ENCODE data around the gene CASZ1.

CASZ1 gene

DNA sequence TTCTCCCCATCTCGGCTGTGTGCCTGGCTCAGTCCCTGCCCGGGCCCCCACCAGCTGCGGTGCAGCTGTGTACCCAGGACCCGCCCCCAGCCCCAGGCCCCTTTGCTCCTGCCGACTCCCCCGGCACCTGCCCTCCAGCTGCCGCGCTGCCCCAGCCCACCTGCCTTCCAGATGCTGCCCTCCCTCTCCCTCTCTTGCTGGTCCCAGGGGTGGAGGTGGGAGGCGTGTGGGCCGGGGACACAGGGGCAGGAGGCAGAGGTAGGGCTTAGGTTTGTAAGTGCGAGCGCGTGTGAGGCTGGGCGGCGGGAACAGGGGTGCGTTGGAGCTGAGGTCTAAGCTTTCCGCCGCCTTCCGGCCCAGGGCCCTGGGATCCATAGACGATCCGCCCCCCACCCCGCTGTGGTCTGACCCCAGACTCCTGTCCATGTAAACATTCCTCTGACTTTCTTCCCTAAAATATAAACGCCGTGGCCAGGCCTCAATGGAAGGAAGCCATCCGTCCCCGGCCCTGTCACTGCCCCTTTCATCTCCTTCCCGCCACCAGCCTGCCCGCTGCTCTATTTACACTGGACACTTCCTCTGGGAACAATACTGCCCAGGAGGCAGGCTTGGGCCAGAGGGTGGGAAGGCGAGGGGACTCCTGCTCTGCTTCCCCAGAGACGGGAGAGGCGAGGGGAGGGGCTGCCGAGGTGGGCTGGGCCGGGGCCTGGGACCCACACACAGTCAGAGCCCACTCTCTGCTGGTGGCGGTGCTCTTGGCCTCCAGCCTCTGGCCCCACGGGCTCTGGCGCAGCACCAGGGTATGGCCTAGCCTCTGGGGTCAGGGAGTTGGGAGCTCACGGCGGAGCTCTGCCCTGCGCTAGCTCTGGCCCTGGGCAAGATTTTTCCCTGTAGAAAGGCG, 128.3 kb downstream of the CASZ1 start:
- DNase-seq = no peak

DNA sequence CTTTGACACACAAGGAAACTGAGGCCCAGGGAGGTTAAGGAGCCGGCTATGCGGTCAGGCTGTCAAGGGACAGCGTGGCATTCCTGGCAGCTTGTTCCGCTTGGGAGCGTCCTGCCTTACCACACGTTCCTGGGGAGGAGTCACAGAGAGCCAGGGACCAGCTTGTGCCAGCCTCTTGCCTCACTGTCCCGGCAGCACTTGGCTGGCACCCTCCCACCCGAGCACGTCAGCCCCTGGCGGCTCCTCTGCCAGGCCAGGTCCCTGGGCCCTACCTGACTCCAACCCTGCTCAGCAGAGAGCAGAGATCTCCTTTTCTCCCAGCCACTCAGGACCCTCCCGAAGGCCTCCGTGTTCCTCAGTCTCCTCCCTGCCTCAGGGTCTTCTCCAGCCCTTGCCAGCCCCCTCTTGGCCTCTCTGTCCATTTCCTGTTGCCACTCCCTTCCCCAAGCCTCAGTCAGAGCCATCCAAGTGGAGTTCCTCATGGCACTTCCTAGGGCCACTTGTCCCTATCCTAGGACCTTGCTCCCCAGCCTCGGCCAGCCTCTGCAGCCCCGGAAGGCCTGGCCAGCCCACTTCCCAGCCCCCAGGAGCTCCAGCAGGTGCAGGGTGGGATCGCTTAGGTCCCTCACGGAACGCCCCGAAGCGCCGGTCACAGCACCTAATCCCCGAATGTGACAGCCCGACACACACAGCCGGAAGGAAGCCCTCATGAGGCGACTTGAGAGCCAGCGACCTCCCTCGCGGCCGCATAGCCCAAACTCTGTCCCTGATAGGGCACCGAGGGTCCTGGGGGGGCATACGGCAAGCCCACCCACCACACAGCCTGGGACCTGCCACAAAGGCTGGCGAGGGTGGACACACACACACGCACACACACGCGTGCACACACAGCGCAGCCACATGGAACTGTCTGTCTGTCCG, 130.3 kb downstream of the CASZ1 start:
- DNase-seq = no peak

DNA sequence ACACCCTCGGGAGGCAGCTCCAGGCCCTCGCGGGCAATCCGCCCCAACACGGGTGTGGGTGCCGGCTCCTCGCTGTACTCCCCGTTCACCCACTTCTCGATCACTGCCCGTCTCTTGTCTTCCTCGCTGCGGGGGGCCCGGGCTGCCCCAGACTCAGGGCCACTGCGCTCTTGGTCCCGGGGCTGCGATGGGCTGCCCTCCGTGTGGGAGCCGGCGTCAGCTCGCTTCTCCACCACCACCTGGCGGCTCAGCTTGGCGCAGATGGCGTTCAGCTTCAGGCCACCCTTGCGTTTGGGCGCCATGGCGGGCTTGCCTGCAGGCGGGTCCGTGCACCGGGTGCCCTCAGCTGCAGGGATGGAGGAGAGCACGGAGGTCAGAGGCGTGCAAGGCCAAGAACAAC, 131.2 kb downstream of the CASZ1 start:
- DNase-seq = no peak

DNA sequence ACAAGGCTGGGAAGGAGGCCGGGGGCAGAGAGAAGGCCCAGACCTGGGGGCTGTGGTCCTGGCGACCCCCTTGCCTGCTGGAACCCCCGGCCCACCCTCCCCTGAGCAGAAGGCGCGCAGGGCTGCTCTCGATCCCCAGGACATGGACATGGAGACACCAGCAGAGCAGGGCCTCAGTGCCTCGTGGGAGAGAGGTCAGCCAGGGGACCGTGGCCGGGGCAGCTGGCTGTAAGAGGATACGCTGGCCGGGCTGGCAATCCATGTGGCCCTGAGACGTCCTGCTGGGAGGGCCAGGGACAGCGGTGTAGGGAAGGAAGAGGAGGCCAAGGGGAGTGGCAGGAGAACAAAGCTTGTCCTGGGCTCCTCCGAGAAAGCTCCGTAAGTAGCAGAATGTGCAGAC, 132.2 kb downstream of the CASZ1 start:
- no peak for DNase-seq

DNA sequence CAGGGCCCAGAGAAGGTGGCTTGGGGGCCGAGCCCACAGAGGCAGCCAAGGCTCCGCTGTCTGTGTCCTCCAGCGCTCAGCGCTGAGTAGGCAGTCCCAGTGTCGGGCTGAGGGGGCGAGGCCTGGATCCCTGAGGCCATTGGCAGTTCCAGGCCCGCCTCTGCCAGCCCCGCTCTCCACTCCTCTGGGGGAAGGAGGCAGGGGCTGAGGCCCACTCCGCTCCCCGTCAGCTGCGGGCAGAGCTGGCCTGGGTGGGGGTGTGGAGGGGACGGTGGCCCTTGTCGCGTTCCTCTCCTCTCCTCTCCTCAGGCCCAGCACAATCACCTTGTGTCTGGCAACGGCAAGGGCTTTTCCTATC, 132.8 kb downstream of the CASZ1 start:
- no peak for DNase-seq

DNA sequence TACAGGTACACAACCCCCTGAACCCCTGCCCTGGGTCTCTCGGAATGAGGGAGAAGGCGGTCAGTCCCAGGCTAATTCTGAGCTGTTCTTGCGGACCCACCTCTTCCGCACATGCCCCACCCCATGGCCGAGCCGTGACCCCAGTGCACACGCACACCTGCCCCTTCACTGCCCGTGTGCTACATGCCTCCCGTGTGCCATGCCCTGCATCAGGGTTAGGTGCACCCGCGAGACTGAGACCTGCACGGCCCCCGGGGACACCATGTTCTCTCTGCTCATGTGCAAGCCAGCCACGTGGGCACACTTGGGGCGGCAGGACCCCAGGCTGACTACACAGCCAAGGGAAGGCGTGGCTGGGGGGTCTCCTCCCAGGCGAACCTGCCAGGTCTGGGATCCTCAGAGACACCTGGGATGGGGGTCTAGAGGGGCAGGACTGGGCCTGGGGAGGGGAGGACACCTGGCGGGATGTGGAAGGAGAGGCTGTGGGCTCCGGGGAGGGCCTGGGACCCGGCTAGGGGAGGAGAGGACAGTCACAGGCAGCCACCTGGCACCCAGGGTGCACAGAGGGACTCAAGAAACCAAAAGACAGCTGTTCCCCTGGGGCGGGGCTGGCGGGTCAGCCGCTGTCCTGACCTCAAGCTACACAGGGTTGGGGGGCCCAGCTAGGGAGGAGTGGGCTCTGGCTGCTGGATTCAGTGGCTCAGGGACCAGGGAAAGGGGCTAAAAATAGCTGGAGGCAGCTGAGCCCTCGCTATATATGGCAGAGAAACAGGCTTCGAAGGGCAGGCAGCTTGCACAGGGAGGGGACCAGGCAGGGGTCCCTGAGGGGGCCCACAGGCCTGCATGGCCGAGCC, 133.4 kb downstream of the CASZ1 start:
- no peak for DNase-seq

DNA sequence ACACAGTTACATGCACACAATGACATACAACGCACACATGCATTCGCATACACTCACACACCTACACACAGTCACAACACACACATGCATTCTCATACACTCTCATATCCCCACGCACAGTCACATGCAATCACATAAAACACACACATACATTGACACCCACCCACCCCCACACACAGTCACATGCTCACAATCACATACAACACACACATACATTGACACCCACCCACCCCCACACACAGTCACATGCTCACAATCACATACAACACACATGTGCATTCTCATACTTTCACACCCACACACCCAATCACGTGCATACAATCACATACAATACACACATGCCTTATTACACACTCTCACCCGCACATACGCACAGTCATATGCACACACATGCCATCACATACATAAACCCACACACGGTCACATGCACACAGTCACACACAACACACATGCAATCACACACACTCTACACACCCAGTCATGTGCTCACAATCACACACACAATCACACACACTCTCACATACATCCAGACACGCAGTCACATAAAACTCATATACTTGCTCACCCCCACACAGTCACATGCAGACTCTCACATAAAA, 134.3 kb downstream of the CASZ1 start:
- no peak for DNase-seq

DNA sequence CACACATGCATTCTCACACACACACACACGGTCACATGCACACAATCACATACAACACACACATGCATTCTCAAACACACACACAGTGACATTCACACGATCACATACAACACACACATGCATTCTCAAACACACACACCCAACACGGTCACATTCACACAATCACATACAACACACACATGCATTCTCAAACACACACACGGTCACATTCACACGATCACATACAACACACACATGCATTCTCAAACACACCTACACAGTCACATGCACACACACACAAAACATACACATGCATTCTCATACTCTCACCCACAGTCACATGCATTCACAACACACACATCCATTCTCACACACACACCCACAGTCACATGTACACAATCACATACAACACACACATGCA, 135.0 kb downstream of the CASZ1 start:
- no peak for DNase-seq

DNA sequence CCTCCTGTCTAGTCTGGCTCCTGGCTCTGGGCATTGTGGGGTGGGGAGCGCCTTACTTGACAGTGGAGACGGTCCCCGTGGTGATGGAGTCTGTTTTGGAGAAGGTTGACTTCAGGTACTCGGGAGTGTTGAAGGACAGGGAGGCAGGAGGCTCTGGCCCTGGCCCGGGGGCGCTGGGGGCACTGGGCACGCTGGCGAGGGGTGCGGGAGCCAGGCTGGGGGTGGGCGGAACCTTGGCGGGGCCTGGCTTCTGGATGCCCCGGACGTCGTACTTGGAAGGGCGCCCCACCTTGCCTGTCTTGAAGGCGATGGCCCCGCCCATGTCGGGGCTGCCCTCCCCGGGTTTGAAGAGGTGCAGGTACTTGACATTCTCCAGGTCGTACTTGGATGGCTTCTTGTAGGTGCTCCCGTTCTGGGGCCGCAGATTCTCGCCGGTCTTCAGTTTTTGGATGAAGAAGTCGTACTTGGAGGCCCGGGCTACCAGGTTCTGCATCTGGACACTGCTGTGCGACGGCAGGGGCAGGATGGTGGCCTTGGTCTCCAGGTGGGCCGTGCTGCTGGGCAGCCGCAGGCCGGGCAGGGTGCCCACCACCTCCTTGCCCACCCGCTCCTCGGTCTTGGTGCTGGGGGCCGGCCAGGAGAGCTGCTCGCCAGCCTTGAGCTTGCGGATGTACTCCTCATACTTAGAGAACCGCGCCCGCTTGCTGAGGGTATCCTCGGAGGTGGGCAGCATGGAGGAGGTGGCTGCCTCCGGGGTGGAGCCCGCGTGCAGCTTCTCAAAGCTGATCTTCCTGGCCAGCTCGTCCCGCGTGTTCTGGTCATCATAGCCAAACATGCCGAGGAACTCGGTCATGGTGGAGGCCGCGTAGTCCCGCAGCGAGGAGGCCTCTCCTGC, 136.6 kb downstream of the CASZ1 start:
- DNase-seq = no peak

DNA sequence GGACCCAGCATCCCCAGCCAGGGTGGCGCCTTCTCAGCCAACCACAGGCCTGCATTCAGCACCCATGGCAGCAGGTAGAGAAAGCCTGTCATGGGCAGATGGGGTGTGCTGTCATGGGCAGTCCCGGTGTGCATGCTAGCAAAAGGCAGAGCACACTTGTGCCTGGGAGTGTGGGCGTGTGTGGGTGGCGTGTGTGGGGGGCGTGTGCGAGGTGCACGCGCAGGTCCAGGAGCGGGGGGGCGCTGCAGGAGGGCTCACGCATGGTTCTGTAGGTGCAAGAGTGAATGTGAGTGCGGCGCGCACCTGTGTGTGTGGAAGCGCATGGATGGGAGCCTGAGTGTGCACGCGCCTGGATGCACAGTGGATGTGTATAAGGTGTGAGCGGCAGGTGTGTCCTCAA, 137.2 kb downstream of the CASZ1 start:
- no peak for DNase-seq

DNA sequence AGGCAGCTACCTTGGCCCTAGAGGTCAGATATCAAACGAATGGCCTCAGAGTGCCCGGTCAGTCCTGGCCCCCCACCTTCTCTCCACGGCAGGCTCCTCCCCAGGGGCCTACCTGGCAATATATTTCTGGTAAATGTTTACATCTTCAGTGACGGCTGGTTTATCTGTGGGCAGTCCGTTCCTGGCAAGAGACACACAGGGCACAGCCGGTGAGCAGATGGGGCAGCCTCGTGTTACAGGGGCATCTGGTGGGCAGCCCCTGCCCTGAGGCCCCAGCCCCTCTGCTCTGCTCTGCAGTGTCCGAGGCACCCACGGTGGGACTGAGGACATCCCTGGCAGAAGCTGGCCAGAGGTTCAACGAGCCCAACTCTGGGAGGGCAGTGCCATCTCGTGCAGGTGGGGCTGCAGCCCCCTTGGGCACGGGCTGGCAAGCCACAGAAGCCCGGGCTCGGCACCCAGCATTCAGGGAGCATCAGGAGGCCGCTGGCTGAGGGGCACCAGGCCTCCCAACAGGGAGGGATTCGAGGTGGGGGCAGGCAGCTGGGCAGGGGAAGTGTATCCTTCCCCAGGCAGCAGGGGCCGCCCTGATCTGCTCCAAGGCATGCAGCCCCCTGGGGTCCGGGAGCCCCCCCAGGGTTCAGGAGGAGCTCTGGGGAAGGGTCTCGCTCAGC, 137.9 kb downstream of the CASZ1 start:
- no peak for DNase-seq

DNA sequence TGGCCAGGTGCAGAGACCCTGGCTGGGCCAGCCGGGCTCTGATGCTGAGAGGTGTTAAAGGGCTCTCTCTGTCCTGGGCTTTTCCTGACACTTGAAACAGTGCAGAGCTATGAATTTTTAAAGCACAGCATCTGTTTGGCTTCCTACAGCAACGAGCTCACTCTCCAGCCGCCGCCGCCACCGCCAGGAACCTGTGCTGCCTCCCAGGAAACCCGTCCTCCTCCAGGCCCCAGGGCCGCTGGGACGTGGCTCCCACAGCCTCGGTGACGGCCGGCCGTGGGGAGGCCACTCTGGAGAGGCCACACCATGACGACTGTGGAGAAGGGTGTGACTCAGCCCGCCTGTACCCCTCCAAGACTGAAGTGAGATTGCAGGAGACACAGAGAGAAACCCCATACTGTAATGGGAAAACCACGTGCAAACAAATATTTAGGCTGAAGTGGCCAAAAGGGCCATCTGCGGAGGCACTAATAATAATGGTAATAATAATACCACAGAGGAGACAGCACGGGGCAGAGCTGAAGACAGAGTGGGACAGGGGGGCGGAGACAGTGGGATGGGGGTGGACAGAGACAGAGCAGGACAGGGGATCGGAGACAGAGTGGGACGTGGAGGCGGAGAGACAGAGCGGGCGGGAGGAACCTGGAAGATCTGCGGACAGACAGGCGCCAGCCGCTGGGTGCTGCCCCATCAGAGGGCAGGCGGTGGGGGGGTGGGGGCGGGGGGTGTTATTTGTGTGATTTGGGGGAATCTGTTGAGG, 139.2 kb downstream of the CASZ1 start:
- no peak for DNase-seq

DNA sequence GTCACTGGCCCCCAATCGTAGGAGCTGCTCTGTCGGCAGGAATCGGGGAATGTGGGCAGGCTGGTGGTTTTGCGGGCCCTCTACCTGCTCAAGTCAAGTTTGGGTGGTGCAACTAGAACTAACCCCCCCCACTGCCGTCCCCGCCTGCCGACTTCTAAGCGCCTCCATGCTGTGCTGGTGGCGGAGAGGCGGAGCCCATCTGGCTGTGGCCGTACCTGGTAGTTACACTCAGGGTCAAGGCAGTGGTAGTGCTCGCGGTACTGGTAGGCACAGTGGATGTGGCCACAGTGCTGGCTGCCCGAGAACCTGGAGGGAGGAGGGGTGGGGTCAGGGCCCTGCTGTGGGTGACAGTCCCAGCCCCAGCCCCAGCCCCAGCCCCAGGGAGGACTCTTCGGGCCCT, 140.0 kb downstream of the CASZ1 start:
- no peak for DNase-seq

DNA sequence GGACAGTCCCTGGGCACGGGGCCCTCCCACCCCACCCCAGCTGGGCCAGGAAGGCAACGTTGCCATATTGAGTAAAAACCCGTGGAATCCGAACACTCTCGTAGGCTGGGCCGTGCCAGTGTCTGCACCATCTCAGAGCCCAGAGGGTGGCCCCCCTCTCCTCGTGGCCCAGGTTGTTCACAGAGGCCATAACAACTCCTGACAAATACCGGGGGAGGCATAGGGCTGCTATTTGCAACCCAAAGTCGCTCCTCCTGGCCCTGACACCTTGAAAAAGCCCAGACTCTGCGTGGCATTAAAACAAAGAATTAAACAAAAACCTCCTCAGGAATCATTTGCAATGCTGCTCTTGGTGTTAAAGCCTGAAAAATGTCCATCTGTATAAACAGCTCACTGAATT, 141.4 kb downstream of the CASZ1 start:
- no peak for DNase-seq

DNA sequence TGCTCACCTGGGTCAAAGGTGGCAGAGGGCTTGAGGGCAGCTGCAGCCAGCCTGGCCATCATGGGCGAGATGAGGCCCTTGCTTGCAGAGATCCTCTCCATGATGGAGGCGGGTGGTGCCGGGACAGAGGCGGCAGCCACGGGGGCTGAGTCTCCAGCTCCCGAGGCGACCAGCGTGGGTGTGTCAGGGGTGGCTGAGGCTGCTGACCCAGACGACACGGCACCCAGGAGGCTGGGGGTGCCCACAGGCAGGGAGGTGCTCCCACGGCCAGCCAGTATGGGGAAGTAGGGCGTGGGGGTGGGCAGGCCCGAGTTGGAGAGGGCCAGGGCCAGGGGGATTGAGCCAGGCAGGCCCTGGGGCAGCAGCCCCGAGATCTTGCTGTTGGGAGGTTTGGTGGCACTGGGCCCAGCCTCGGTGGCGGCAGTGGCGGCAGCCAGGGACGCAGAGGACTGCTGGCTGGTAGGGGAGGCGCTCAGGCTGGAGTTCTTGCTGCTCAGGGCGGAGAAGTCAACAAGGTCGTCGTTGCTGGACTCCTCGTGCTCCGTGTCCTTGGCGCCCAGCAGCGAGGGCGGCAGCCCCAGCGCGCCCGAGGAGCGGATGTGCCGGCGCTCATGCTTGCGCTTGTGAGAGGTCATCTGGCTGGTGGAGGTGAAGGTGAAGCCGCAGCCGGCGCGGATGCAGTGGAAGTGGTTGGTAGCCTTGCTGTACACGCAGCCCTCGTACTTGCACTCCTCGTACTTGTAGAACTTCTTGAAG, 142.9 kb downstream of the CASZ1 start:
- DNase-seq = no peak

DNA sequence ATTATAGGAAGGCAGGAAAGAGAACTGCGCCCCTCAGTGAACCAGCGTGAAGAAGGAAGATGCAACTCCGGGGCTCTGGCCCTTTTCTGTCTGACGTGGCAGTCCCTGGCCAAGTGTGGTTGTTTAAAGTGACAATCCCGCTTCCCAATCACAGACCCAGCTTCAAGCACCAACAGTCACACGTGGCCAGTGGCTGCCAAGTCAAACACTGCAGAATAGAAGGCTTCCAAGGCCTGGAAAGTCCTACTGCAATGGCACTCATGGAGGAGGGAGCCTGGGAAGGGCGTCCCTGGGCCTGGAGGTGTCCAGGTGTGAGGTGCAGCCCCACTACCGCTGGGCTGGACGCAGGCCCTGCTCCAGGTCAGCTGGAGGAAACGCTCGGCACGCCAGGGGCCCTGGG, 143.8 kb downstream of the CASZ1 start:
- DNase-seq = no peak

DNA sequence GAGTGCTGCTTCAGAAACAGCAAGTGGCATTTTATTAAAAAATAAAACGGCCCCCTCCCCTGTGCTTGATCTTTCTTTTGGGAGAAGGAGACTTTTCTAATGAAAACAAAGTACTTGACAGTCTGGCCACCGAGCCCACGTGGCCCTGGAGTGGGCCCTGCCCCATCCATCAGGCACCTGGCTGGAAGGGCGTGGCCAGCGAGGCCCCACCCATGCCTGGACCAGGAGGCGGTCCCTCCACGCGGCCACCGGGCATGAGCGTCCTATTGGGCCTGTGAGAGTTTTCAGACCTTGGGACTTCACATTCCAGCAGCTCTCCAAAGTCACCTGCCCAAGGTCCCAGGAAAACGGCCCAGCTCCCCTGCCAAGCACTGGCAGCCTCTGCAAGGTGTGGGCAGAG, 144.7 kb downstream of the CASZ1 start:
- no peak for DNase-seq

DNA sequence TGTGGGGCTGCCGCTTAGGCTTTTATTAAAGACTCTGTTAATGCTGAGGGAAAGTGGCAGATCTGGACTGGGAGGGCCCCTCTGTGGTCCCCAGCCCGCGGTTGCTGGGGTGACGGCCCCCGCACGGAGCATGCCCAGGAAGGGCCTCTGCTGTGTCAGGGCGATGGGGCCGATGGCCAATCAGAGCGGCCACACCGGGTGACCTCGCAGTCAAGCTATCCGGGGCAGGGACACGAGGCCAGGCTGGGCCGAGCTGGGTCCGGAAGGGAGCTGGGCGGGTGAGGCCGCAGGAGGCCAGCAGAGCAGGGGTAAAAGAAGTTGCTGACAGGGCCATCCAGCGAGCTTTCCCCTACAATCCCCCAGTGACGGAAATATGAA, 145.1 kb downstream of the CASZ1 start:
- no peak for DNase-seq

DNA sequence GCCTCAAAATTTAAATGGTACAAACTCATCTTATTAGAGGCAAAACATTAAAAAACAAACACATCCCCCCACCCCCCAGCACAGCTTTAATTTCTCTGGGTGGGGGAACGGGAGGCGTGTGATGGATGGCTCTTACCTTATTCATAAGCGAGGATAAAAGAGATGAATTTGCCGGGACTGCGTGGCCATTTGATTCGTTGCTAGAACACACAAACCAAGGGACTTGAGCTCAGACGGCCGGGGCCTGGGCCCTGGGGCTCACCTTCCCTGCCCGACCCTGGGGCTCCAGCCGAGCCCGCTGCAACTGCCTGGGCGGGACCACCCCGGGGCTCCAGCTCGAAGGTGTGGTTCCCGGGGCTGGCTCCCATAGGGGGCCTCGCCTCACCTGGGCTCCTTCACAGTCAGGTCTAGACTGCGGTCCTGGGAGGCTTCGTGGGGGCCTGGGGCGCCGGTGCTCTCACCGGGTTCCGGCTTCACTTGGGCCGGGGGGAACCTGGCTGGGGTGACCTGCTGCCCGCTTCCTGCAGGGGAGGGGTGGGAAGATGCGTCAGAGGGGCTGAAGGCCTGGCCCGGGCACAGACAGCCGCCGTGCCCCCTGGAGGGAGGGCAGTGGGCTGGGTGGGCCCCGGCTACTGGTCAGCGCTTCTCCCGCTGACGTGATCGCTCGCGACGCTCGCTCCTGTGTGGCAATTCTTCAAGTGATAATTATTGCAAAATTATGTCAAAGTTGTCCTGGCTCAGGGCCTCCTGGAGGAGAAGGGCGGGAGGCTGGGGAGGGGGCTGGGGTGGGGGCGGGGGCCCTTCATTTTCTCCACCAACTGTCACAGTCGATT, 145.7 kb downstream of the CASZ1 start:
- no peak for DNase-seq
